Activated T-helper 1 cell treated with anti-CD3 and anti-CD28 coated beads, Interleukin-12 subunit alpha, Interleukin-12 subunit beta, Interleukin-2, Interleukin-4 antibody, amounts not matched to agents 30 ng/mL and 10 ng/mL and 1 ng/mL, durations not matched to agents 14 hours and 24 hours and 36 hours (primary cell): ENCODE data around the gene HOXC12. TPM values are rescaled to one million over a fixed set of nuclear protein-coding genes. Genes with fewer than 3 reads are reported as not detected.

Experiments
- DNase-seq: peaks from one replicate; pipeline ENCODE4 v3.0.0; 2021; ENCODE audit warnings: low spot score
- H3K27ac Mint-ChIP-seq: one replicate; pipeline ENCODE4 v1.8.0; 2021; ENCODE audit warnings: mild to moderate bottlenecking, mixed read lengths
- H3K27me3 Mint-ChIP-seq: one replicate; pipeline ENCODE4 v1.8.0; 2022; ENCODE audit warnings: mild to moderate bottlenecking, moderate library complexity, mixed read lengths; ENCODE audit not compliant: insufficient read depth
- H3K36me3 Mint-ChIP-seq: one replicate; pipeline ENCODE4 v1.8.0; 2021; ENCODE audit warnings: low read depth, mixed read lengths
- H3K4me1 Mint-ChIP-seq: one replicate; pipeline ENCODE4 v1.8.0; 2021; ENCODE audit warnings: low read depth, mixed read lengths
- H3K4me3 Mint-ChIP-seq: one replicate; pipeline ENCODE4 v1.8.0; 2021; ENCODE audit warnings: mild to moderate bottlenecking, moderate library complexity, mixed read lengths
- H3K9me3 Mint-ChIP-seq: one replicate; pipeline ENCODE4 v1.8.0; 2021; ENCODE audit warnings: mixed read lengths
- intact Hi-C: fragments of 100-400 bp; cut with micrococcal nuclease; formaldehyde crosslinking; loops from one replicate; pipeline ENCODE4 v1.15.1; 2024
- total RNA-seq: library from RNA; stranded (reverse); gene quantifications from 2 replicates; pipeline ENCODE4 v1.2.3, GENCODE V29; 2022

Gene HOXC12
- total RNA-seq, 1 donor from 2014 or later: not detected

DNA sequence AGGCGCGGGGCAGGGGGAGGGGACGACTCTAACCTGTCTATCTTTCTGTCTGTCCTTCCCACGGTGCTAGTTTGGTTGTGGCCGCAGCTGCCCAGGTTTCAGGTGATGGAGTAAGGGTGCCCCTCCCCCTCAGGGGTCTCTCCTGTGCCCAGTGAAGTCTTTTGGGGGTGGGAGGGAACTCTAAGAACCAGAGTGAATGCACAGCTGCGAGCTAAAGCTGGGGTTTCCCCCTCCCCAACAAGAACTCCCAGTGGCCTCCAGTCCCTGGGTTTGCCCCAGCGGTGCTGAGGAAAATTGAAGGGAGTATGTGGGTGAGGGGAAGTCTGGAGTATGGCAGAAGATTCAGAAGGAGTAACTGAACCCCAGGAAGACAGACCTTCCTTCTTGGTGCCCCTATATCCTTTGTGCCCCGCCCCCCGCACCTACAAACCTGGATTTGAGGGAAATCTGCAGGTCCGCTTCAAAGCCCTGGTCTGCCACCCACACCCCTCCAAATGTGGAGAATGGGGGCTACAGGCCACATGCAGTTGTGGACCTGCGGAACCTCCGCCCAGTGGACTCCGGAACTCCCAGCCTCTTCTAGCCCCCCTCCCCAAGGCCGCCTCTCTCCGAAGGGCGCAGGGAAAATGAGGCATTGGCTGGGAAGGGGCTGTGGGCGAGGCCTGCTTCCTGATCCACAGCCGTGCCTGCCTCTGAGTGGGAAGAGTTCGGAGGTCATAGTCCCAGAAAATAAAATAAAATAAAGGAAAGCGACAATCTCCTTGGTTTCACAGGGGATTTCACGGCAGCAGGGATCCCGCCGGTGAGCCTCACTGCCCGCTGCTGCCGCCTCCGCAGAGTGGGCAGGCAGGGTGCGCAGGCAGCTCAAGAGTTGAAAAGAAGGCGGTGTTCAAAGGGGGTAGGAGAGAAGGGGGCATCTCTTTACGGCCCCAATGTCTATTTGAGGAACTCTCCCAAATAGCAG is 41.8 kb downstream of the HOXC12 start:
- Mint-ChIP-seq H3K4me1 (peaks cover 22% of the 10 kb centered on the region), H3K36me3 (no peaks in the 10 kb centered on the region), H3K9me3 (no peaks in the 10 kb centered on the region), H3K4me3 (peak overlapping the region; percentile 80), H3K27ac (no peak overlapping the region), H3K27me3 (peaks cover 89% of the 10 kb centered on the region)
- DNase-seq: no peak
- intact Hi-C loops: loop anchor here (2.0 to 5.0 kb wide), 3 partner anchors 14 to 36 kb away; partner anchors contain the start of gene HOXC5

DNA sequence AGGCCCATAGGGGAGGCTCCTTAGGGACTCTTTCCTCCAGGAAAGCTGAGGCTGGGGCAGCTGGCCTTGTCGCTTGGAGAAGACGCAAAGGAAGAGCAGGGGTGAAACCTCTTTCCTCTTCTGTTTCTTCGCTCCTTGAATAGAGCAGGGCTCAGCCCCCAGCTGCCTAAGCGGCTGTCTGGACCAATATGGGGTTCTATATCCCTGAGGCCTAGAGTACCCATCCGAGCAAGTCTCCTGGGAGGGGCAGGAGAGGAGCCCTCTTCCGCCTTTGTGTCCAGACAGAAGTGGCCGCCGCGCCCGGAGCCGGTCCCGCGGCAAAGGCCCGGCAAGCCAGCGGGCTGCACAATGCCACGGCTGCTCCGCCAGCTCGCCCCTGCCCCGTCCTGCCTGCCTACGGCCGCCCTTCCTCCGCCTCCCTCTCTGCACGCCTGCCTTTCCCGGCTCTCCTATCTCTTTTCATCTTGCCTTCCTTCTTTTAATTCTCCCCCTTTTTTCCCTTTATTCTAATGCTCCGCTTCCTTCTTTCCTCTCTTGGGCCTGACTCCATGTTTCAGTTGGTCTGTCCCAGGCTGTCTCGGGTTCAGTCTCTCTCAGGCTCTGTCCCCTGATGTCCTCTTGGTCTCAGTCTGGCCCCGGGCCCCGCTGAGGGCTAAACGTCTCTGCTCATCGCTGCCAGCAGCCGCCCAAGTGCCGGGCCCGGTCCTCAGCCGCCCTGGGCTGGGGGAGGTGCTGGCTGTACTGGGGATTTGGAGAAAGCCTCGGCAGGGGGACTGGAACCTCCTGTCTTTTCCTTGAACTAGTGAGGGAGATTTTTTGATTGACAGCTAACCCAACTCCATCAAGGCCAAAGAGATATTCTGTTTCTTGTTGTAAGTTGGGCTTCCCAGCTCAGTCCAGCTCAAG is 42.8 kb downstream of the HOXC12 start:
- Mint-ChIP-seq H3K4me1 (peaks cover 25% of the 10 kb centered on the region), H3K36me3 (no peaks in the 10 kb centered on the region), H3K27me3 (peaks cover 89% of the 10 kb centered on the region), H3K27ac (peak overlapping the region; percentile 7), H3K9me3 (no peaks in the 10 kb centered on the region), H3K4me3 (no peak overlapping the region)
- intact Hi-C loops: loop anchor here (2.0 to 5.0 kb wide), 3 partner anchors 15 to 35 kb away; partner anchors contain the start of gene HOXC5
- no peak for DNase-seq

DNA sequence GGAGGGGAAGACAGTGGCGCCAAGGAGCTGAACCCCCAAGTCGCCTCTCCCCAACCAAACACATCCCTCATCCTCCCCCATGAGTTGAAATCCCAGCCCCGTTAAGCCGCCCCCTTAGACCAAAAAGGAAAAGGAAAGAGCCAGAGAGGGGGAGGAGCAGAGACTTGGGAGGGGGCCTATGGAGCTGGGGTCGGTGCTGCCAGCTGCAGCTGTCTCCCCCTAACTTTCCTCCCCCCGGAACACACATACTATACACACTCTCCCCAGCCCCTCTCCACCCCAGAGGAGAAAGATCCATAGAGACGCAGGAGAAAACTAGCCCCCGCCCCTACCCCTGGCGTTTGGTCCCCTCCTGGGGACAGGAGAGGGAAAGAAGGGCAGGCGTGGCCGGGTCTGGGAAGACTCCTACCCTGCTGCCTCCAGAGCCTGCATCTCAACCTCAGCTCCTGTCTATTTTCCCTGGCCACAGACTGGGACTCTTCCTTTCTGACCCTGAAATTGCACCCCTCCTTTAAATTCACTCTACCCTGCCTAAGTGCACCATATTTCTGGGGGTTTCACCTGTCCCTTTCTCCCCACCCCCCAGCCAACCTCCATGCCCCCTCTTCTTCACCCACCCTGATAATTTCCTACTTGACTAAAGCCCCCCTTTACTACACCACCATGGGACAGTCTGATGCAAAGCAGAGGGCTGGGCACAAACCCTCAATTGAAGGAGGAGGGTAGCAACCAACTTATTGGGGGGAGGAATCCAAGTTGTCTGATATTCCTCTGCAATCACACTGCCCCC is 43.6 kb downstream of the HOXC12 start:
- H3K4me1 Mint-ChIP-seq: peaks cover 28% of the 10 kb centered on the region
- intact Hi-C loops: loop anchor here (5.0 kb wide), 1 partner anchor 34 kb away; the partner anchor contains the start of gene HOXC5
- H3K4me3 Mint-ChIP-seq: no peak overlapping the region
- peaks cover 89% of the 10 kb centered on the region for H3K27me3 Mint-ChIP-seq
- H3K36me3 Mint-ChIP-seq: no peaks in the 10 kb centered on the region
- no peak for DNase-seq
- H3K27ac Mint-ChIP-seq: peak overlapping the region; percentile 7
- H3K9me3 Mint-ChIP-seq: no peaks in the 10 kb centered on the region

DNA sequence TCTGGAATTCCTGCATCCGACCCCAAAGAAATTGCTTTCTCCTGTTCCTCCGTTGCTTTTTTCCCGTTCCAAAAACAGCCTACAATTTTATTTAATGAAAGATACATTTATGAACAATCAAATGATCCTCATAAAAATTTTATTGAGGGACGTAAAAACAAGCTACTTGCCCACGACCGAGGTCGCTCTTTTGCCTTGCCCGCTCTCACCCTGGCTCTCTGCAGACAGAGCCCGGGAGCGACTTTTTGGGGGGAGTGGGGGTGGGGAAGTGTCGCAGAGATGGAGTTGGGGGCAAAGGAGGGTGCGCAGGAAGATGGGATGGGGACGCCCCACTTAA is 44.2 kb downstream of the HOXC12 start:
- Mint-ChIP-seq H3K27ac (no peak overlapping the region), H3K9me3 (no peaks in the 10 kb centered on the region)
- intact Hi-C loops: loop anchor here (5.0 kb wide), 1 partner anchor 33 kb away; the partner anchor contains the start of gene HOXC5

DNA sequence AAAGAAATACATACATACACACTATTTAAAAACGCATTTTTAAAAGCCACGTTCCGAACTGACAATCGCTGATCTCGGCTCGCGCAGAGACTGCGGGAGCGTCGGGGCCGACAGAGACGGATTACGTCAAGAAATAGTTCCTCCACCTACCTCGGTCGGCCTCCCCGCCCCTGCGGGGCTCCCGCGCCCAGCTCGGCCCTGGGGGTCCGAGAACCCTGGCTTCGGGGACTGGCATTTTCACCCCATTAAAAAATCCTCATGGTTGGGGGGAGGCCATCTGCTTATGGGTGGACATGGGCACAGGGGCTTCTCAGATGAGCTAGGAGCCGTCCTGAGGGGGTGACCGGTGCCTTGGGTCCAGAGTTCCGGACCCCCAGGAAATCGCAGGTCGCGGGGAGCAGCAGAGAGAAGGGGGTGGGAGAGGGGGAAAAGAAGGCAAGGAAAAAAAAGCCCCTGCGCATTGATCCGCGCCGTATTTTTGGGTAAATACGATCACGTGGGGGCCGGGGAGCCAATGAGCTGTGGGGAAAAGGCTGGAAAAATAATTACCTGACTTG is 44.9 kb downstream of the HOXC12 start:
- DNase-seq: no peak
- H3K36me3 Mint-ChIP-seq: peaks cover 4% of the 10 kb centered on the region
- intact Hi-C loops: loop anchor here (5.0 kb wide), 1 partner anchor 33 kb away; the partner anchor contains the start of gene HOXC5
- peak overlapping the region; percentile 15 for H3K4me3 Mint-ChIP-seq
- H3K4me1 Mint-ChIP-seq: peaks cover 23% of the 10 kb centered on the region
- peak overlapping the region; percentile 65 for H3K27ac Mint-ChIP-seq
- no peaks in the 10 kb centered on the region for H3K9me3 Mint-ChIP-seq
- peaks cover 93% of the 10 kb centered on the region for H3K27me3 Mint-ChIP-seq

More for the DNA sequence above, 44.2 kb downstream of the HOXC12 start:
- H3K27me3 Mint-ChIP-seq: peaks cover 89% of the 10 kb centered on the region
- H3K4me1 Mint-ChIP-seq: peaks cover 26% of the 10 kb centered on the region
- no peak for DNase-seq
- H3K36me3 Mint-ChIP-seq: peaks cover 4% of the 10 kb centered on the region
- H3K4me3 Mint-ChIP-seq: no peak overlapping the region

DNA sequence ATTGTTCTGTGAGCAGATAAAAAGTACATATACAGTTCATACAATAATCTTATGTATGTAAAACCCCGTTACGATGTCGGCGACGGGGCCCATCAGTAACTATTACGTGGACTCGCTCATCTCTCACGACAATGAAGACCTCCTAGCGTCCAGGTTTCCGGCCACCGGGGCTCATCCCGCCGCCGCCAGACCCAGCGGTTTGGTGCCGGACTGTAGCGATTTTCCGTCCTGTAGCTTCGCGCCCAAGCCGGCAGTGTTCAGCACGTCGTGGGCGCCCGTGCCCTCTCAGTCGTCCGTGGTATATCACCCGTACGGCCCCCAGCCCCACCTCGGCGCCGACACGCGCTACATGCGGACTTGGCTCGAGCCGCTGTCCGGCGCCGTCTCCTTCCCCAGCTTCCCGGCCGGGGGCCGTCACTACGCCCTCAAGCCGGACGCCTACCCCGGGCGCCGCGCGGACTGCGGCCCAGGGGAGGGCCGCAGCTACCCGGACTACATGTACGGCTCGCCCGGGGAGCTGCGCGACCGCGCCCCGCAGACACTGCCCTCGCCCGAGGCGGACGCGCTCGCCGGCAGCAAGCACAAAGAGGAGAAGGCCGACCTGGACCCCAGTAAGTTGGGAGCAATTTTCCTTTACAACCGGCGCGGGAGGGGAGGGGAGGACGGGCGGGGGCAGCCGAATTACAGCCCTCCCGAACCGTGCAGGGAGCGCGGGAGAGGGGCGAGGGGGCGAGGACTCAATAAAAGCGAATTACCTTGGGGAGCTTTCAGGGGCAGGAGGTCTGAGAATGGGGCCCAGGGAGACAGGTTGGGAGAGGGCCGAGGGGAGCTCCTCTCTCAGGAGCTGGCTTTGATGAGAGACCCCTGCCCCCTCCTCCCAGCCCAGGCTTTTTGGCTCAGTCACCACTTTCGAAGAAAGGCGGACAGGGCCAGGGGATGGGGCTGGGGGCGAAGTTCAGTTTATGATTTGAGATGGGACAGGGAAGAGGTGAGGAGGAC is 45.7 kb downstream of the HOXC12 start, which contains the start of gene HOXC9:
Gene HOXC9 (plus strand): TSS at position 46 of the 999 bp plus-strand sequence. CDS start 28 bp downstream, at position 74.
- peak within 1 kb of the TSS; percentile 65 for H3K27ac Mint-ChIP-seq
- H3K27me3 Mint-ChIP-seq: peaks cover 92% of the 10 kb centered on the region
- intact Hi-C loops: no loop called here
- DNase-seq: no peak
- peaks cover 20% of the 10 kb centered on the region for H3K4me1 Mint-ChIP-seq
- H3K36me3 Mint-ChIP-seq: peaks cover 4% of the 10 kb centered on the region
- peak within 1 kb of the TSS; percentile 15 for H3K4me3 Mint-ChIP-seq
- no peaks in the 10 kb centered on the region for H3K9me3 Mint-ChIP-seq

DNA sequence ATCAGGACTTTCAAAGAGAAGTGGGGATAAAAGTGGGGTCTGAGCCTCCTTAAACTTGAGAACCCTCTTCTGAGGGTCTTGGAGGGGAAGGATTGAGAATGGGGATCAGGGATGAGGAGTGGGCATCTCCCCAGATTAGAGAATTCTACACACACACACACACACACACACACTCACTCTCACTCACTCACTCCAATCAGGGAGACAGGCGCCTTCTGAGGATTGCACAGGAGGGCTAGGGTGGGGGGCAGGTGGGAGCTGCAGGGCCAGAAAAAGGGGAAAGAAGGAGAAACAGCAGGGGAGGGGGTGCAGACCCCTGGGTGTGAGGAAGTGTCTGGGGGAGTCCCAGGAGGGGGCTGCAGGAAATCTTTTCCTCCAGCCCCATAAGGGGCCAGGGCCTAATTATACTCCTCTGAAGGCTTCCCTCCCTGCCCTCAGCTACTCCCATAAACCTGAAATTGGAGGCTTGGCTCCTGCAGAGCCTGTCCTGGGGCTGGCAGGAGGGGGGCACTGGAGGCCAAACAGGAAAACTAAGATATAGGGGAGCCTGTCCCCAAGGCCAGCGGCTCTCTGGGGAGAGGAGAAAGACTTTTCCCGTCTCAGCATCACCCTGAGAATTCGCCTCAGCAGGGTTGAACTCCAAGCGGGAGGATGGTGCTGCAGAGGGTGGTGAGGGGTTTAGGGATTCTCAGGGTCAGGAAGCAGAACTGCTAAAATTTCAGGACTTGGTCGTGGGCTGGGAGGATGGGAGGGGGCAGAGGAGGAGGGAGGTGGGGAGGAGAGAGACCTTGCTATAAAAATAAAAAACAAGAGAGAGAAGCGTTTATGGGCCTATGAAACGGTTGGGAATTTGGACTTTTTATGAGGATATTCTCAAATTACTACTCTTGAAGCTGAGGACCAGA is 46.8 kb downstream of the HOXC12 start:
- H3K27ac Mint-ChIP-seq: peak overlapping the region; percentile 18
- no peak for DNase-seq
- peaks cover 8% of the 10 kb centered on the region for H3K36me3 Mint-ChIP-seq
- H3K9me3 Mint-ChIP-seq: no peaks in the 10 kb centered on the region
- intact Hi-C loops: no loop called here
- peaks cover 94% of the 10 kb centered on the region for H3K27me3 Mint-ChIP-seq
- no peak overlapping the region for H3K4me3 Mint-ChIP-seq
- H3K4me1 Mint-ChIP-seq: peaks cover 20% of the 10 kb centered on the region

DNA sequence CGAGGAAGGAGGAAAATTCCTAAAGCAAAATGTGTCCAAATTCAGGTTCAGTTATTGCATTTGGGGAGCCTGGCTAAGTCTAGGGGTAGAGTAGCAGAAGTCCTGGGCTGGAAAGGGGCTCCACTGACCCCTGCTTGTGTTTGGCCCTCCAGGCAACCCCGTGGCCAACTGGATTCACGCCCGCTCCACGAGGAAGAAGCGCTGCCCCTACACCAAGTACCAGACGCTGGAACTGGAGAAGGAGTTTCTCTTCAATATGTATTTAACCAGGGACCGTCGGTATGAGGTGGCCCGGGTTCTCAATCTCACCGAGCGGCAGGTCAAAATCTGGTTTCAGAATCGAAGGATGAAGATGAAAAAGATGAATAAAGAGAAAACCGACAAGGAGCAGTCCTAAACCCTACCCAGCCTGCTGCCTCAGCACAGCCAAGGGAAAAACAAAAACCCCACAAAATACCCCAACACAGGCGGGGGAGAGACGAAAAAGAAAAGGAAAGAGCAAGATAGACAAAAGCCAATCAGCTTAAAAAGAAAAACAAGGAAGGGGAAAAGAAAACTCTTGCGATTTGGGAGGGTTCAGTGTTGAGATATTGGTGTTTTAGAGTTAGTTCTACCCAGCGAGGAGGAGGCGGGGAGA is 47.7 kb downstream of the HOXC12 start:
- H3K27me3 Mint-ChIP-seq: peaks cover 95% of the 10 kb centered on the region
- H3K4me1 Mint-ChIP-seq: peaks cover 22% of the 10 kb centered on the region
- no peak overlapping the region for H3K4me3 Mint-ChIP-seq
- H3K27ac Mint-ChIP-seq: peak overlapping the region; percentile 67
- H3K36me3 Mint-ChIP-seq: peaks cover 8% of the 10 kb centered on the region
- H3K9me3 Mint-ChIP-seq: no peaks in the 10 kb centered on the region
- DNase-seq: no peak
- intact Hi-C loops: no loop called here

DNA sequence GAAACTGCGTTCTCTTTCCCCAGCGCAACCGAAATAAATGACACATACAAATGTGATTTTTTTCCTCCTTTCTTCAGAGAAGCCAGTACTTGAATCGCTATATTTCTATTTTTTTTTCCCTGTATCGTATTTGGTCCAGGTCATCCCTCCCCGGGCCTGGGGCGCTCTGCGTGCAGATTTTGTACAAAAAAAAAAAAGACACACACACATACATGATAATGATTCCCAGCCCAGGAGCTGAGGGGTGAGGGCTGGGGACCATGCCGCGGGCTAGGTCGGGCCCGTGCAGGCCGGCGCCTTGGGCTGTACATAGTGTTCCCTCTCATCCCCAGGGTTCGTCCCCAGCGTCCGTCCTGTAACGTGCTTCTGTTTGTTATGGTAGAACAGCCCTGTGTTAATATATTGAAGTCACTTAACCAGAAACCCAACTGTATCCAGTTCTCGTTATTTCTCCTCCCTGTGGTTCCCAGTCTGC is 48.2 kb downstream of the HOXC12 start:
- H3K4me3 Mint-ChIP-seq: no peak overlapping the region
- peaks cover 95% of the 10 kb centered on the region for H3K27me3 Mint-ChIP-seq
- H3K36me3 Mint-ChIP-seq: peaks cover 8% of the 10 kb centered on the region
- DNase-seq: no peak
- no peak overlapping the region for H3K27ac Mint-ChIP-seq
- intact Hi-C loops: no loop called here
- H3K9me3 Mint-ChIP-seq: no peaks in the 10 kb centered on the region
- H3K4me1 Mint-ChIP-seq: peaks cover 22% of the 10 kb centered on the region

DNA sequence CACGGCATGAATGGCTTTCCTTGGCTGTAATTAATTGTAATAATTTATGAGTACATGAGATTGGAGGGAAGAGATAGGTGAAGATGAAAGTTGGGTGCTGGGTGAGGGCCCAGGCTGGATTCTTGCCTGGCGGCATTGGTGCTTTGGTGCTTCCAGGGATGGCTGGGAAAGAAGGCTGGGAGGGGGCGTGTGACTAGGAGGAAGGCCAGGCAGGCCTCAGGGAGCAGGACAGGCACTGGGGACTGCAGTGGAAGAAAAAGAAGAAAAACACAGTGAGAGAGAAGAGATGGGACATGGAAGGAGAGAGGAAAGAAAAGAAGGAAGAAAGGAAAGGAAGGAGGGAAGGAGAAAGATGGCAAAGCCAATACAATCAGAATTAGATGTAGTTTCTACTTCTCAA is 48.9 kb downstream of the HOXC12 start:
- Mint-ChIP-seq H3K9me3 (no peaks in the 10 kb centered on the region), H3K27ac (peak overlapping the region; percentile 78), H3K36me3 (peaks cover 8% of the 10 kb centered on the region), H3K27me3 (peaks cover 95% of the 10 kb centered on the region), H3K4me1 (peaks cover 22% of the 10 kb centered on the region), H3K4me3 (no peak overlapping the region)
- intact Hi-C loops: no loop called here
- no peak for DNase-seq
